GM19463 (cell line): ENCODE results near the gene LHX5.
"Not testable (repeated sequence)": the region's sequence is repeated elsewhere in the genome, so short reads cannot be mapped to it uniquely, and the experiment has no call there.

Experiments
- ATAC-seq: cut with Tn5 transposase; IDR thresholded peaks from one replicate; pipeline ENCODE4 v1.9.1; 2021; ENCODE audit warnings: mild to moderate bottlenecking, moderate library complexity; ENCODE audit not compliant: unreplicated experiment

The LHX5 gene

GRCh38 chr12:113471619-113472171 lies at the start of gene LHX5:
Gene LHX5, minus strand, starts transcription at chr12:113471871. Its CDS starts 373 bp downstream, at chr12:113471498.
- no peak for ATAC-seq

DNA sequence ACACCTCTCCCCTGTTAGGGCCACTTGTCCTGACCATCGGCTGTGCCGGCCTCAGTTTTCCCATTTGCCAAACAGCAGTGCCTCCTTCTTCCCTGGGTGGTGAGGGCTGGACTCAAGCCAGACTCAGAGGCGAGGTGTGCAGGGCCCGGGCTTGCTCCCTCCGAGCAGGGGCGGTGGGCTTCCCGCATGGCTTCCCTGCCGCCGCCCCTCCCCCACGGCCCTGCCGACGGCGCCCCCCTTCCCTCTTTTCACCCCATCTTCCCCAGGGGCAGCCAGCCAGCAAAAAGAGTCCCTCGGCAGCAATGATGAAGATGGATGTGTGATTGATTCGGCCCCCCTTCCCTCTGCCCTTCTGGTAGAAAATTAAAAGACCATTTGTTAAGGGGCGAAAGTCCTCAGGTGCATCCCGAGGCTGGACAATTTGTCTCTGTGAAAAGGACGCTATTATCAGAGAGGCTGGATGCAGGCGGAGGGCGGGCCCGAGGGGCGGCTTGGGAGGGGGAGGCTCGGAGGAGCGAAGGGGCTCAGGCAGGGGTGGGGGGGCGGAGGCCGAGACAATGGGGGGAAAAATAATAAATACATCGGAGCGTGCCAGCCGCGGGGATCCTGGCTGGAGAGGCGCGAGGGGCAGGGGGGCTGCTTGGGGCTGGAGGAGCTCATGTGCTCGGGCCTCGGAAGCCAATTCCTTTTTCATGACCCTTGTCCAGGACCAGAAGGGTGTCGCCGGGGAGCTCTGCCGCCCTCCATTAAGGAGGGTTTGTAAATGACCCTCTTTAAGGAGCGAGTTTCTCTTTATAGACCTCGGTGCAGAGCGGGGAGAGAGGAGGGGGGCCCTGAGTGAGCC lies 48.0 kb upstream of the LHX5 start:
- no peak for ATAC-seq

- no peak for ATAC-seq
Measured at GRCh38 chr12:113515082-113515856, 43.6 kb upstream of the LHX5 start.

DNA sequence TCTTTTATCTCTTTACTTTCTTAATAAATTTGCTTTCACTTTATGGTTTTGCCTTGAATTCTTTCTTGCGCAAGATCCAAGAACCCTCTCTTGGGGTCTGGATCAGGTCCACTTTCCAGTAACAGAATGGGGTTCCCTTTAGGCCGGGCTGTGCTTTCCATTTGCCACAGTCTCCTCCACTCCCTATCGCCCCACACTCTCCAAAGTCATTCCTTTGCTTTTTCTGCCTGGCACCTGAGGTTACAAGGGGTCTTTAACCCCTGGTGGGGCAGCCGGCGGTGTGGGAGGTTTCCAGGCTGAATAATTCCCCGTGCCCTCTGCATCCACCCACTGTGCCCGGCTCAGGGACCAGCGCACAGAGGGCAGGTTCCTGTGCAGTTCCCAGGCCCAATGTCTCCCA lies 42.9 kb upstream of the LHX5 start:
- ATAC-seq, result no peak

DNA sequence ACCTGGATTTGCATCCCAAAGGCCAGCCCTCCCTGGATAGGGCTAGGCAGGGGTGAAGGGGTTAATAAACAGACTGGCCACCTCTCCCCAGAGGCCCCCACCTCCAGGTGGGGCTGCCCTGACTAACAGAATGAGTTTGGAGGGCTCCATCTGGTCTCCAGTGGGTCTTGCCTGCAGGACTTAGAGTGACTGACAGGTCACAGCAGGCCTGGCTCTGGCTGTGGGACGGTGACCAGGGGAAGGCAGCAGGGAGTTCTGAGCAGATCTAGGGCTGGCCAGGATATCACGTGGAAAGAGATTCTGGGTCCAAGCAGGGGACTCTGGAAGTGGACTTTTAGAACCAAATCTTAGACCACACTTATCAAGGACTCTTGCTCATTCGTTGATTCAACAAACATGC lies 40.9 kb upstream of the LHX5 start:
- no peak for ATAC-seq

DNA sequence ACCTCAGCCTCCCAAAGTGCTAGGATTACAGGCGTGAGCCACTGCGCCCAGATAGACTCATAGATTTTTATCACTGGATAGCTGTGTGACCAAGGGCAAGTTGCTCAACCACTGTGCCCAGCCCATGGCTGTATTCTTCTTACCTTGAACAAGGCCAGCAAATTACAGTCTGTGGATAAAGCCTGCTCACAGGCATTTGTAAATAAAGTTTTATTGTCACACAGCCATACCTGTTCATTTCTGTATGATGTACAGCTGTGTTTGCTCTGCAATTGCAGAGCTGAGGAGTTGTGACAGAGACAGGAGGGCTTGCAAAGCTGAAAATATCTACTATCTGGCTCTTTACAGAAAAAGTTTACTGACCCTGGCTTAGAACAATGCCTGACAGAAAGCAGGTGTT lies 35.2 kb upstream of the LHX5 start:
- ATAC-seq, result no peak

DNA sequence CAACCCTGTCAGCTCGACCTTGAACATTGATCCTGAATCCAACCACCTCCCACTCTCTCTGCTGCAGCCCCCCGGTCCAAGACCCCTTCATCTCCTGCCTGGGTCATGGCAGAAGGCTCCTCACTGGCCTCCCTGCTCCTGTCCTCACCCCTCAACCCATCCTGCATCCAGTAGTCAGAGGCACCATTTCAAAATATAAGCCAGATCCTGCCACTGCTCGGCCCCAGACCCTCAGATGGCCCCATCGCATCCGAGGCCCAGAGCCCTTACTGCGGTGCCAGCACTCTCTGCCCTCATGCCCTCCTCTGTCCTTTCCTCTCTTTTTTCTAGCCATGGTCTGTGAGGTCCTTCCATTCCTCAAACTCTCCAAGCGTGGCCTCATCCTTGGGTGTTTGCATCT lies 34.3 kb upstream of the LHX5 start:
- no peak for ATAC-seq

- no peak for ATAC-seq
Measured at GRCh38 chr12:113504917-113505316, 33.2 kb upstream of the LHX5 start.

GRCh38 chr12:113500782-113501311 lies 29.2 kb upstream of the LHX5 start:
- no peak for ATAC-seq

GRCh38 chr12:113500306-113500675 lies 28.6 kb upstream of the LHX5 start:
- no peak for ATAC-seq

GRCh38 chr12:113498490-113498889 lies 26.8 kb upstream of the LHX5 start:
- no peak for ATAC-seq

DNA sequence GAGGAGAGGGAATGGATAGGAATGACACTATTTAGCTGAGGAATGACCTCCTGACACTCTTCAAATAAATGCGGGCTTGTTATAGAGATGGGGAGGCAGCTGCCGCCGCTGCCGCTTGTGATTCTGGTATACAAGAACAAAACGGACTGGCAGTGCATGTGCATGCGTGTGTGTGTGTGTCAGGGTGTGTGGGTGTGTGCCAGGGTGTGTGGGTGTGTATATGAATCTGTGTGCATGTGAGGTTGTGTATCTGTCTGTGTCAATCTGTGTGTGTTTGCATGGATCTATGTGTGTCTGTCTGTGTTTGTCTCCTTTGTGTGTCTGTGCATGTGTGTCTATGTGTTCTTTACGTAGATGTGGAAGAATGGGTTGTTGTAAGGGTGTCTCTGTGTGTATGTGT lies 26.0 kb upstream of the LHX5 start:
- no peak for ATAC-seq

GRCh38 chr12:113495941-113496340 lies 24.3 kb upstream of the LHX5 start:
- ATAC-seq, result not testable (repeated sequence)

DNA sequence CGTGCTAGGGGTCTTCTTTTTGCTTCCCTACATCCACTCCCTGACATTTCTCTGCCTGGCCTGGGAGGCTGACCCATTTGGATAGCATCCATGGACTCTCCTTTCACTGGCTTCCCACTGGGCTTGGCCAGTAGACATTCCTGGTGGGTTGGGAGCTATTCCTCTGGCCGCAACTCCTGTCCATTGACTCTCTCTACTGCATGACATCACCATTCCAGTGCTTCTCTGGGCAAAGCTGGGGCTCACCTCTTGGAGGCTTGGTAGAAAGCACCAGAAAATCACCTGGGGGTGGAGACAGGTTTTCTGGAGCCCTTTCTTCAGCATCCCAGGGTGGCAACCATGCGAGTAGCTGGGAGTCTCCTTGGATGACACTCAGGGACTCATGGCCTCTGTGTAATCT lies 16.7 kb upstream of the LHX5 start:
- ATAC-seq, result no peak

- no peak for ATAC-seq
Measured at GRCh38 chr12:113486722-113487121, 15.1 kb upstream of the LHX5 start.

- ATAC-seq, result no peak
Measured at GRCh38 chr12:113485330-113485729, 13.7 kb upstream of the LHX5 start.

DNA sequence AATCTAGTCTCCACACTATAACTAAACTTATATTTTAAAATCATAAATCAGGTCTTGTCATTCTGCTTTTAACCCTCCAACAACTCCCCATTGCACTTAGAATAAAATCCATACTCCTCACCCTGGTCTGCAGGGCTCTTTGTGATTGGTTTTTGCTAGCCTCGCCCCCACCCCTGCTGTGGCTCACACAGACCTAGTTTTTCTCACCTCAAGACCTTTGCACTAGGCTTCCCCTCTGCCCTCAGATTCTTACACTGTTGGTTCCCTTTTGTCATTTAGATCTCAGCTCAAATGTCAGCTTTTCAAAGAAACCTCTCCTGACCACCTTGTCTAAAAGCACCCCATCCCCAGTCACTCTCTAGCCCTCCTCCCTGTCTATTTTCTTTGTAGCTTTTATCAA lies 10.7 kb upstream of the LHX5 start:
- no peak for ATAC-seq

GRCh38 chr12:113480336-113480971 lies 8.8 kb upstream of the LHX5 start:
- ATAC-seq, result no peak

- no peak for ATAC-seq
Measured at GRCh38 chr12:113479590-113480335, 8.1 kb upstream of the LHX5 start.

GRCh38 chr12:113479216-113479589 lies 7.5 kb upstream of the LHX5 start:
- no peak for ATAC-seq
